Fibroblast of skin of scalp (primary cell): ENCODE data around the gene WDR18.
A peak's percentile ranks its signal among the peaks of the same experiment; 100 is the strongest.

Experiments used
- DNase-seq: peaks from one replicate; pipeline ENCODE4 v3.0.0-alpha.2; 2013

Gene WDR18

DNA sequence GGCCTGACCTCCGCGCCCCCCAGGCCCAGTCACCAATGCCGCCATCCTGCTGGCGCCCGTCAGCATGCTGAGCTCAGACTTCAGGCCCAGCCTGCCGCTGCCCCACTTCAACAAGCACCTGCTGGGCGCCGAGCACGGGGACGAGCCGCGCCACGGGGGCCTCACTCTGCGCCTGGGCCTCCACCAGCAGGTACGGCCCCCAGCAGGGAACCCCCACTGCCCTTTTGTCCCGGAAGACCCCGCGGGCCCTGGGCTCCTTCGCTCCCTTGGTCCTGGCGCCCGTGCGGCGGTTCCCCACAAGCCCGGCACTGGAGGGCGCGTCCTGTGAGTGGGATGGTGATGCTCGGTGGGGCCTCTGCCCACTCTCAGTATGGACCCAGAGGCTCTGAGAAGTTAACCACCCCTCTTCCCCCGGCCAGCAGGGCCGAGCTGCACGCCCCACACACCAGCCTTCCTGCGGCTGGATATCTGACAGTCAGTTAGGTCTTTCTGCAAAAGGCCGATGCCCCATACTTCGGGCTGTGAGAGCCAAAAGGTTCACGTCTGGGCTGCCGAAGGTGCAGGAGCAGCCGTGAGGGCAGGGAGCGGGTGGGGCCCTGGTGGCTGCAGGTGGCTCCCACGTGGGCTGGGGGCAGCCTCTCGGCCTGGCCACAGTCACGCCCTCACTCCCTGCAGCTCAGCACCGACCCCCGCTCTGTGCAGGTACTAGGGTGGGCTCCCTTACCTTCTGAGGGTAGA lies 8.0 kb downstream of the WDR18 start:
- DNase-seq = no peak

DNA sequence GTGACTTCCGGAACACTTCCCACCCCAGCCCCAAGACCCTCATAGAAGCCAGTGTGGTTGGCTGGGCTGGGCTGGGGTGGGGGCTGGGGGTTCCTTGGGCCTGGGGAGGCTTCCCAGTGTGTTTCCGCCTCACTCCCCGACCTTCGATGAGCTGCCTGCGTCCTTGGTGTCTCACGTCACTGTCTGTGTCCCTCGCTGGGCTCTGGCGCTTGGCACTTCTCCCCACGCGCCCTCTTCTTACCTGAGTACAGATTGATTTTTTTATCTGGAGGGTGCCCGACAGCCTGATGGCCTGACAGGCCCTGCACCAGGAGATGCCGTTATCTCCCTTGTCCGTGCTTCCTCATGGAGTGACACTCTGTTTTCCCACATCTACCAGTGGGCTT lies 8.5 kb downstream of the WDR18 start:
- no peak for DNase-seq

DNA sequence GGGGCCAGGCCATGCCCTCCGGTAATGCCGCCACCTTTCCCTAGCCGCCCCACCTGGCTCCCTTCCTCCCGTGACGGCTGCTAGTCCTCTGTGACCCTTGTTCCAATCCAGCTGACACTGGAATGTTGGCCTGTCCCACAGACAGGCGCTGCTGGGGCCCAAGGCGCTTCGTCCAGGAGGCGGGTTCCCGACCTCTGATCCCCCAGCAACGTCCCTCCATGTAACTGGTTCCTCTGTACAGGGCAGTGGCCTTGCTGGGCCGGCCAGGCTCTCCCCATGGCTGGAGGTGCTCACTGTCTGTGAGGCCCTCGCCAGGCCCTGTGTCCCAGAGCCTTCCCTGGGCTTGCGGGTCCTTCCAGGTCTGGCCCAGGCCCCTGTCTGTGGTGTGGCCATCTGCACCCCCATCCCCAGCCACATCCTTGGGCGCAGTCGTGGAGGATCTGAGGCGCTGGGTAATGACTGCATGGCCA lies 9.3 kb downstream of the WDR18 start:
- no peak for DNase-seq

- no peak for DNase-seq
Observed at GRCh38 chr19:993831-994393, 9.8 kb downstream of the WDR18 start.

DNA sequence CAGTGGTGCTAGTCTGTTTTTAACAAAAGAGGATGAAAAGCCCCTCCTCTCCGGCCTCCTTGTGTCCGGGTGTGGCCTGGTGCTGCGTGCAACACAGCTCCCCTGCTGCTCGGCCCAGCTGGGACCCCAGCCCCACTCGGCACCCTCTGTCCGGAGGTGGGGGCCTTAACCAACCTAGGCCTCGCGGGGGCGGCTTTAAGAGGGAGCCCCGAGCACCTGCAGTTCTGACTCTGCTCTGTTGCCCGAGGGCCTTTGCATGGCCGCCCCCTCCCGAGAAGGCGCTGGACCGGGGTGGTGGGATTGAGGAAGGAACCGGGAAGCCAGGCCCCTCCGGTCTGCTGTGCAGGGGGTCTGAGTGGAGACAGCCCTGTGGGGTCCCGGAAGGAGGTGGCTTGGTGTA lies 10.4 kb downstream of the WDR18 start:
- DNase-seq = no peak

DNA sequence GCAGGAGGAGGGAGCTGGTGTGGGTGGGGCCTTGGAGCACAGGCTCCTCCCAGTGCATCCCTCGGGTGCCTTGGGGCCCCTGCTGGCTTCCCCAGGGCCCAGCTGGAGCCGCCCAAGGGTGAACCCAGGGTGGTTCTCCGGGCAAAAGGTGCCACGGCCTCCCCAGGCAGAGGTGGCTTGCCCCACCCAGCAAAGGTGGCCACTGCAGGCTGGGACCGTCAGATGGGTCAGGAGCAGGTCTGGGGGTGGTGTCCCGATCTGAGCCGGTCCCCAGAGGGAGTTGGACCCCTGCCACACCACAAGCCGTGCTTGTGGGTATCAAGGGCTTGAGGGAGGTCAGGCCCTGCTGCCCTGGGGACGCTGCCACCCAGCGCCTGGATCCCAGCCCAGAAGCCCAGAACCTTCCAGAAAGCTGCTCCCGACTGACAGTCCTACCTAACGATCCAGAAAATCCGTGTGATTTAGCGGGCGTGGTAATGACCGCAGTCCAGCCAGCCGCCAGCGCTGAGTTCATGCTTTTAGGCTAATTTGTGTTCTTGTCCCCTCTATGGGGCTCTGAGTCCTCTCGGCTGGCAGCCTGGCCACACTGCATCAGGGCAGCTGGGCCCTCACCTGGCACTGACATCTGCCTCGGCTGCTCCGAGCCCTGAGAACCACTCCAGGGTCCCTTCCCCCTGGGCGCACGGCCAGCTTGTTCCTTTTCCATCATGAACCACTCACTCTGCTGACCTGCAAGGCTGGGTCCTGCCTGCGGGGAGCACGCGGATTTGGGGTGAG lies 11.1 kb downstream of the WDR18 start:
- DNase-seq = no peak

- peak; percentile 49 for DNase-seq
Observed at GRCh38 chr19:996051-996838, 12.1 kb downstream of the WDR18 start.

DNA sequence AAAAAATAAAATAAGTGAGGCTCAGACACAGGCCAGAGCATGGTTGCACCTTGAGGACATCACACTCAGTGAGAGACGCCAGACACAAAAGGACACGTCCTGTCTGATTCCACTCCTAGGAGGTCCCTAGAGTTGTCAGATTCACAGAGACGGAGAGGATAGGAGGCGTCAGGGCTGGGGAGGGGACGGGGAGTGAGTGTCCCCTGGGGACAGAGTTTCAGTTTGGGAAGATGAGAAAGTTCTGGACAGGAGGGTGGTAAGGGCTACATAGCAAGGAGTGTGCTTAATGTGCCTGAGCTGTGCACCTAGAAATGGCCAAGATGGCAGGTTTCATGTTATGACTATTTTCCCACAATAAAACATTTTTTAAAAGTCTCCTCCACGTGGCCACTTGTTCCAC lies 13.9 kb downstream of the WDR18 start:
- no peak for DNase-seq

- DNase-seq = no peak
Observed at GRCh38 chr19:999379-999719, 15.2 kb downstream of the WDR18 start.

DNA sequence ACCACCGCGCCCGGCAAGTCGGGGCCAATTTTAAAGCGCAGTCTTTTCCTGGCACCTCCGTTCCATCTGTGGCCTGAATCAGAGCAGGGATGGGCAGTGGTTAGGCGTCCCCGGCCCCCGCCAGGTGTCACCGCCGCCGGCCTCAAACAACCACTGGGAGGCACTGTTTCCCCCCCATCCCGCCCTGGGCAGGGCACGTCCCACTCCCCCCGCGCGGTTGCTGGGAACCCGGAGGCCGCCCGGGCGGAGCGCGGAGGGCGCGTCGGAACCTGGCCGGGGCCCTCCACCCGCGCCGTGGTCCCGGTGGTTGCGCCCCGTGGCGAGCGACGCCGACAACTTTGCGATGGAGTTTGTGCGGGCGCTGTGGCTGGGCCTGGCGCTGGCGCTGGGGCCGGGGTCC lies 15.9 kb downstream of the WDR18 start, which contains the start of gene GRIN3B:
Gene GRIN3B (plus strand): TSS at position 325 of the 400 bp plus-strand sequence. CDS start 19 bp downstream, at position 344.
- peak; percentile 53 for DNase-seq

GRCh38 chr19:1000591-1001537 lies 16.7 kb downstream of the WDR18 start:
- DNase-seq = no peak

GRCh38 chr19:1001538-1002166 lies 17.5 kb downstream of the WDR18 start:
- DNase-seq = peak; percentile 27

GRCh38 chr19:1002600-1002999 lies 18.5 kb downstream of the WDR18 start:
- no peak for DNase-seq

GRCh38 chr19:1003283-1003682 lies 19.1 kb downstream of the WDR18 start:
- DNase-seq = no peak

DNA sequence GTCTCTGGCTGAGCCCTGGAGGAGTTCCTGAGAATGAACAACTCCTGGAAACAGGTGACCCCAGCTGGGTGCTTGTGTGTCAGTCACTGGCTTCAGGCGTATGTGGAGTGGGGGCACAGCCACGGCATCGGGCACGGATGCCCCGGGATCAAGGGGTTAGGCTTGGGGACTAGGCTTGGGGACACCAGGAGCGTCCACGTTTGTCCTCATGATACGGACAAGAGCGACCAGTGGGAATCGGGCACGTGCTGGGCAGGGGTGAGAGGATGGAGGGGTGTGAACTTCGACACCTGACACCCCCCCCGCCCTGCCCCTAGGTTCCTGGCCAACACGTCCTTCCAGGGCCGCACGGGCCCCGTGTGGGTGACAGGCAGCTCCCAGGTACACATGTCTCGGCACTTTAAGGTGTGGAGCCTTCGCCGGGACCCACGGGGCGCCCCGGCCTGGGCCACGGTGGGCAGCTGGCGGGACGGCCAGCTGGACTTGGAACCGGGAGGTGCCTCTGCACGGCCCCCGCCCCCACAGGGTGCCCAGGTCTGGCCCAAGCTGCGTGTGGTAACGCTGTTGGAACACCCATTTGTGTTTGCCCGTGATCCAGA lies 20.2 kb downstream of the WDR18 start:
- no peak for DNase-seq

GRCh38 chr19:1004803-1005664 lies 20.9 kb downstream of the WDR18 start:
- DNase-seq = no peak

DNA sequence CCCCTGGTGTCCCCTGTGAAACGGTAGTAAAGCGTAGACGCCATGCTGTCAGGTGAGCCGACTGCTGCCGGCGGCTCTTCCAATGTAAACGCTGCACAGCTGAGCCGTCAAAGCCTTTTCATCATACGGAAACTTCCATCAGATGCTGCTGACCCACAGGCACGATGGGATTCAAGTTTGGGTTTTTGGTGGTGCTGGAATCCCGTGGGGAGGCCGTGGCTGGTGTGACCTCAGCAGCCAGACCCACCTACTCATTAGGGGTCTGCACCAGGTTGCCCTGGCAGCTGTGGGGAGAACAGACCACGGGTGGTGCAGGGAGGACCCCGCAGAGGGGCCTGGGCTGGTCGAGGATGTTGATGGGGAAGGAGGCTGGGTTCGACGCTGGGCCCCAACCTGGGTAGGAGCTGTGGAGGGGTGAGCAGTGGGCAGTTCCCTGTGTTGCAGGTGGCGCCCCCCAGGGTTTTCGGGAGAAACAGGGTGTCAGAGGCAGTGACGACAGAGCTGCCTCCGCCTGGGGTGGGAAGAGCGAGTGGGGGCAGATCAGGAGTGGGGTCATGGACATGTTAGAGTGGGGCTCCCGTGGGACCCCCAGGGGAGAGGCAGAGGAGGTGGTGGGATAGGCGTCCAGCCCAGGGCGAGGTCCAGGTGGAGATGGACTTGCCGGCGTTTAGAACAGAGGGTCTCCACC lies 22.7 kb downstream of the WDR18 start:
- DNase-seq = no peak

- DNase-seq = no peak
Observed at GRCh38 chr19:1007399-1008251, 23.5 kb downstream of the WDR18 start.
